Lung microvascular endothelial cell (primary cell): ENCODE data around the gene SLC12A5. TPM values are rescaled to one million over a fixed set of nuclear protein-coding genes. Genes with fewer than 3 reads are reported as not detected.
A peak's percentile ranks its signal among the peaks of the same experiment; 100 is the strongest.

ENCODE experiments used
- DNase-seq, 2 donors: peaks; one replicate each; pipeline versions ENCODE4 v3.0.0 to v3.0.0-alpha.2; 2010; ENCODE audit warnings: low read depth in 2 of 2
- total RNA-seq: library from RNA; depleted of rRNA; stranded (reverse); fragments of >200 nt; gene quantifications from 2 replicates; pipeline ENCODE4 v1.2.1, GENCODE V29; 2014

The SLC12A5 gene
- total RNA-seq, 1 donor from 2014 or later = 0.20 TPM

- DNase-seq = no peak
Measured at GRCh38 chr20:46025376-46025783, 3.6 kb upstream of the SLC12A5 start.

- DNase-seq = peak; percentile 68 to 75
Measured at GRCh38 chr20:46027245-46027853, 1.7 kb upstream of the SLC12A5 start.

- no peak for DNase-seq
Measured at GRCh38 chr20:46028110-46028509, 905 bp upstream of the SLC12A5 start.

- DNase-seq = no peak
Measured at GRCh38 chr20:46030284-46031013, 1.4 kb downstream of the SLC12A5 start.

GRCh38 chr20:46031014-46031569 is 2.1 kb downstream of the SLC12A5 start:
- DNase-seq = no peak

GRCh38 chr20:46031701-46032254 is 2.8 kb downstream of the SLC12A5 start:
- no peak for DNase-seq

- DNase-seq = no peak
Measured at GRCh38 chr20:46034039-46034438, 5.0 kb downstream of the SLC12A5 start.

GRCh38 chr20:46035253-46035652 is 6.2 kb downstream of the SLC12A5 start:
- DNase-seq = no peak

- no peak for DNase-seq
Measured at GRCh38 chr20:46035713-46036112, 6.7 kb downstream of the SLC12A5 start.

- no peak for DNase-seq
Measured at GRCh38 chr20:46036370-46036769, 7.4 kb downstream of the SLC12A5 start.

- DNase-seq = no peak
Measured at GRCh38 chr20:46037036-46037435, 8.0 kb downstream of the SLC12A5 start.

GRCh38 chr20:46040902-46041535 is 12.0 kb downstream of the SLC12A5 start:
- DNase-seq = peak; percentile 55 to 58

GRCh38 chr20:46043556-46043955 is 14.5 kb downstream of the SLC12A5 start:
- no peak for DNase-seq

- DNase-seq = no peak
Measured at GRCh38 chr20:46044896-46045295, 15.9 kb downstream of the SLC12A5 start.

GRCh38 chr20:46046588-46047310 is 17.7 kb downstream of the SLC12A5 start:
- DNase-seq = no peak

- DNase-seq = no peak
Measured at GRCh38 chr20:46047821-46048220, 18.8 kb downstream of the SLC12A5 start.

GRCh38 chr20:46049190-46049589 is 20.2 kb downstream of the SLC12A5 start:
- DNase-seq = no peak

GRCh38 chr20:46049815-46050214 is 20.8 kb downstream of the SLC12A5 start:
- DNase-seq = no peak

GRCh38 chr20:46050444-46050843 is 21.4 kb downstream of the SLC12A5 start:
- DNase-seq = no peak

- no peak for DNase-seq
Measured at GRCh38 chr20:46050885-46051284, 21.9 kb downstream of the SLC12A5 start.

- no peak for DNase-seq
Measured at GRCh38 chr20:46051556-46052308, 22.7 kb downstream of the SLC12A5 start.
